ENCODE data around the gene PDE1C.

Gene PDE1C

GRCh38 chr7:31986878-31987518, 83.2 kb downstream of the PDE1C start:
- DNase-seq: no peak

- DNase-seq: no peak
These were observed 87.2 kb downstream of the PDE1C start for GRCh38 chr7:31982962-31983361.

- no peak for DNase-seq
These were observed 88.3 kb downstream of the PDE1C start for GRCh38 chr7:31981874-31982390.

GRCh38 chr7:31979690-31980330, 90.4 kb downstream of the PDE1C start:
- no peak for DNase-seq

GRCh38 chr7:31975546-31975945, 94.7 kb downstream of the PDE1C start:
- DNase-seq: no peak

GRCh38 chr7:31974351-31974750, 95.9 kb downstream of the PDE1C start:
- DNase-seq: no peak

GRCh38 chr7:31971049-31971667, 99.0 kb downstream of the PDE1C start:
- no peak for DNase-seq

- no peak for DNase-seq
These were observed 99.7 kb downstream of the PDE1C start for GRCh38 chr7:31970501-31970900.

GRCh38 chr7:31963569-31964175, 106.5 kb downstream of the PDE1C start:
- no peak for DNase-seq

- DNase-seq: no peak
These were observed 108.0 kb downstream of the PDE1C start for GRCh38 chr7:31962246-31962645.

- DNase-seq: no peak
These were observed 112.0 kb downstream of the PDE1C start for GRCh38 chr7:31958226-31958625.

- no peak for DNase-seq
These were observed 112.5 kb downstream of the PDE1C start for GRCh38 chr7:31957756-31958155.

GRCh38 chr7:31957090-31957720, 113.0 kb downstream of the PDE1C start:
- peak; percentile 1 for DNase-seq

GRCh38 chr7:31955641-31956040, 114.6 kb downstream of the PDE1C start:
- DNase-seq: no peak

- DNase-seq: no peak
These were observed 115.2 kb downstream of the PDE1C start for GRCh38 chr7:31955021-31955420.

- DNase-seq: no peak
These were observed 115.7 kb downstream of the PDE1C start for GRCh38 chr7:31954500-31954899.

- no peak for DNase-seq
These were observed 116.8 kb downstream of the PDE1C start for GRCh38 chr7:31953432-31953831.

- peak; percentile 30 for DNase-seq
These were observed 120.0 kb downstream of the PDE1C start for GRCh38 chr7:31950091-31950755.

GRCh38 chr7:31948029-31948428, 122.2 kb downstream of the PDE1C start:
- no peak for DNase-seq

GRCh38 chr7:31940167-31940566, 130.0 kb downstream of the PDE1C start:
- no peak for DNase-seq

GRCh38 chr7:31939076-31939475, 131.1 kb downstream of the PDE1C start:
- no peak for DNase-seq

GRCh38 chr7:31938650-31939049, 131.6 kb downstream of the PDE1C start:
- DNase-seq: no peak

GRCh38 chr7:31937982-31938381, 132.2 kb downstream of the PDE1C start:
- no peak for DNase-seq
